ENCODE measurements around the gene FOXO3.
A peak's percentile ranks its signal among the peaks of the same experiment; 100 is the strongest.

The FOXO3 gene

GRCh38 chr6:108594151-108594550, 33.4 kb downstream of the FOXO3 start:
- DNase-seq = no peak
- H3K4me3 ChIP-seq (ENCODE audit: control insufficient read depth in 1 of 7, extremely low read depth in 1 of 7, insufficient read depth in 4 of 7, low read depth in 2 of 7, low read length in 6 of 7) = peak overlapping the region in 1 of 7 experiments; percentile 15
- POLR2A ChIA-PET = no interaction called here
- H3K36me3 ChIP-seq (ENCODE audit: control insufficient read depth in 4 of 4, insufficient read depth in 4 of 4, low read length in 3 of 4) = no peaks in the 10 kb centered on the region
- no peak overlapping the region for H3K27ac ChIP-seq (ENCODE audit: insufficient read depth in 1 of 2, low read depth in 1 of 2, low read length in 2 of 2, poor library complexity in 1 of 2, severe bottlenecking in 2 of 2)
- no peaks in the 10 kb centered on the region for H3K9me3 ChIP-seq (ENCODE audit: control extremely low read depth in 1 of 5, control insufficient read depth in 4 of 5, insufficient read depth in 2 of 5, low read depth in 1 of 5, low read length in 4 of 5)
- 29% methylated on average over 1 of the region's 1 CpG for WGBS (ENCODE audit: insufficient coverage)
- H3K4me1 ChIP-seq (ENCODE audit: control extremely low read depth in 1 of 4, control insufficient read depth in 4 of 4, insufficient read depth in 4 of 4, low read length in 3 of 4) = peaks cover 13 to 70% (median 43%) of the 10 kb centered on the region in 4 experiments
- CTCF ChIA-PET = interaction anchor here (1.4 kb wide), 1 partner anchor 8 kb away, joined by 3 read pairs; no protein-coding TSS in a partner anchor
- no peaks in the 10 kb centered on the region for H3K27me3 ChIP-seq (replicated peaks in 2 of 5; ENCODE audit: control insufficient read depth in 4 of 5, insufficient read depth in 5 of 5, low read length in 4 of 5)

- H3K4me3 ChIP-seq (ENCODE audit: control insufficient read depth in 1 of 7, extremely low read depth in 1 of 7, insufficient read depth in 4 of 7, low read depth in 2 of 7, low read length in 6 of 7) = peak overlapping the region in 1 of 7 experiments; percentile 15
- DNase-seq = no peak
- H3K9me3 ChIP-seq (ENCODE audit: control extremely low read depth in 1 of 5, control insufficient read depth in 4 of 5, insufficient read depth in 2 of 5, low read depth in 1 of 5, low read length in 4 of 5) = no peaks in the 10 kb centered on the region
- 100% methylated on average over 2 of the region's 4 CpGs for WGBS (ENCODE audit: insufficient coverage)
- ChIA-PET POLR2A (no interaction called here), CTCF (no interaction called here)
- H3K27ac ChIP-seq (ENCODE audit: insufficient read depth in 1 of 2, low read depth in 1 of 2, low read length in 2 of 2, poor library complexity in 1 of 2, severe bottlenecking in 2 of 2) = no peak overlapping the region
- no peaks in the 10 kb centered on the region for H3K27me3 ChIP-seq (replicated peaks in 2 of 5; ENCODE audit: control insufficient read depth in 4 of 5, insufficient read depth in 5 of 5, low read length in 4 of 5)
- peaks cover 9 to 65% (median 38%) of the 10 kb centered on the region in 4 experiments for H3K4me1 ChIP-seq (ENCODE audit: control extremely low read depth in 1 of 4, control insufficient read depth in 4 of 4, insufficient read depth in 4 of 4, low read length in 3 of 4)
- H3K36me3 ChIP-seq (ENCODE audit: control insufficient read depth in 4 of 4, insufficient read depth in 4 of 4, low read length in 3 of 4) = no peaks in the 10 kb centered on the region
These were observed 33.9 kb downstream of the FOXO3 start for GRCh38 chr6:108594640-108595039.

DNA sequence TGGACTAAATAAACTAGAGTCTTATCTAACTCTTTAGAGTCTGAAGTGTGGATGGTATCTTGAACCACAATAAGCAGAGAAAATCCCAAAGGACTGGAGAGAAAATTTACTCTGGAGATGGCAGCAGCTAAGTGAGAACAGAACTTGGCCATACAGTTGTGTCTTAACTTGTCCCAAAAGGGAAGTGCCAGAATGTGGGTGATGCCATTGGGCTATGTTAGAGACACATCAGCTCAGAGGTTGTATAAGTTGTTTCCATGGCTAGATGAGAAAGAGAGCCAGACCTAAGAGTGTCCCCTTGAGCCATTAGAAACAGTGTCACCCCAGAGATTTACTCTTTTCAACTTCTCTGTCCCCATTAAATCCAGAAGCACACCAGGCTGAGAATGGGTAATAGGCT, 36.2 kb downstream of the FOXO3 start:
- ChIA-PET CTCF (interaction anchor here (1.0 to 1.4 kb wide), 4 partner anchors 10 to 239 kb away, joined by 3 read pairs; no protein-coding TSS in a partner anchor), POLR2A (interaction anchor here (0.6 kb wide), 1 partner anchor 394 kb away, joined by 3 read pairs; no protein-coding TSS in a partner anchor)
- Histone ChIP-seq H3K9me3 (ENCODE audit: control extremely low read depth in 1 of 5, control insufficient read depth in 4 of 5, insufficient read depth in 2 of 5, low read depth in 1 of 5, low read length in 4 of 5) (no peaks in the 10 kb centered on the region), H3K4me1 (ENCODE audit: control extremely low read depth in 1 of 4, control insufficient read depth in 4 of 4, insufficient read depth in 4 of 4, low read length in 3 of 4) (peaks cover 7 to 54% (median 34%) of the 10 kb centered on the region in 4 experiments), H3K36me3 (ENCODE audit: control insufficient read depth in 4 of 4, insufficient read depth in 4 of 4, low read length in 3 of 4) (no peaks in the 10 kb centered on the region), H3K27ac (ENCODE audit: insufficient read depth in 1 of 2, low read depth in 1 of 2, low read length in 2 of 2, poor library complexity in 1 of 2, severe bottlenecking in 2 of 2) (no peak overlapping the region), H3K4me3 (ENCODE audit: control insufficient read depth in 1 of 7, extremely low read depth in 1 of 7, insufficient read depth in 4 of 7, low read depth in 2 of 7, low read length in 6 of 7) (no peak overlapping the region), H3K27me3 (replicated peaks in 2 of 5; ENCODE audit: control insufficient read depth in 4 of 5, insufficient read depth in 5 of 5, low read length in 4 of 5) (no peaks in the 10 kb centered on the region)
- peak in 1 of 3 donors; percentile 37 for DNase-seq

- POLR2A ChIA-PET = no interaction called here
- DNase-seq = no peak
- CTCF ChIA-PET = interaction anchor here (0.7 to 1.4 kb wide), 6 partner anchors 9 to 238 kb away, joined by 3 read pairs; no protein-coding TSS in a partner anchor
- no peaks in the 10 kb centered on the region for H3K9me3 ChIP-seq (ENCODE audit: control extremely low read depth in 1 of 5, control insufficient read depth in 4 of 5, insufficient read depth in 2 of 5, low read depth in 1 of 5, low read length in 4 of 5)
- no peak overlapping the region for H3K27ac ChIP-seq (ENCODE audit: insufficient read depth in 1 of 2, low read depth in 1 of 2, low read length in 2 of 2, poor library complexity in 1 of 2, severe bottlenecking in 2 of 2)
- H3K27me3 ChIP-seq (replicated peaks in 2 of 5; ENCODE audit: control insufficient read depth in 4 of 5, insufficient read depth in 5 of 5, low read length in 4 of 5) = no peaks in the 10 kb centered on the region
- peaks cover 7 to 47% (median 28%) of the 10 kb centered on the region in 4 experiments for H3K4me1 ChIP-seq (ENCODE audit: control extremely low read depth in 1 of 4, control insufficient read depth in 4 of 4, insufficient read depth in 4 of 4, low read length in 3 of 4)
- H3K4me3 ChIP-seq (ENCODE audit: control insufficient read depth in 1 of 7, extremely low read depth in 1 of 7, insufficient read depth in 4 of 7, low read depth in 2 of 7, low read length in 6 of 7) = no peak overlapping the region
- H3K36me3 ChIP-seq (ENCODE audit: control insufficient read depth in 4 of 4, insufficient read depth in 4 of 4, low read length in 3 of 4) = no peaks in the 10 kb centered on the region
- WGBS (ENCODE audit: insufficient coverage) = 80% methylated on average over 1 of the region's 5 CpGs
These were observed 37.0 kb downstream of the FOXO3 start for GRCh38 chr6:108597572-108598304.

- ChIA-PET CTCF (interaction anchor here (1.0 to 1.4 kb wide), 5 partner anchors 26 to 237 kb away, joined by 3 read pairs; no protein-coding TSS in a partner anchor), POLR2A (no interaction called here)
- Histone ChIP-seq H3K9me3 (ENCODE audit: control extremely low read depth in 1 of 5, control insufficient read depth in 4 of 5, insufficient read depth in 2 of 5, low read depth in 1 of 5, low read length in 4 of 5) (no peaks in the 10 kb centered on the region), H3K4me3 (ENCODE audit: control insufficient read depth in 1 of 7, extremely low read depth in 1 of 7, insufficient read depth in 4 of 7, low read depth in 2 of 7, low read length in 6 of 7) (no peak overlapping the region), H3K36me3 (ENCODE audit: control insufficient read depth in 4 of 4, insufficient read depth in 4 of 4, low read length in 3 of 4) (no peaks in the 10 kb centered on the region), H3K27ac (ENCODE audit: insufficient read depth in 1 of 2, low read depth in 1 of 2, low read length in 2 of 2, poor library complexity in 1 of 2, severe bottlenecking in 2 of 2) (no peak overlapping the region), H3K4me1 (ENCODE audit: control extremely low read depth in 1 of 4, control insufficient read depth in 4 of 4, insufficient read depth in 4 of 4, low read length in 3 of 4) (peaks cover 7 to 41% (median 22%) of the 10 kb centered on the region in 4 experiments), H3K27me3 (replicated peaks in 2 of 5; ENCODE audit: control insufficient read depth in 4 of 5, insufficient read depth in 5 of 5, low read length in 4 of 5) (no peaks in the 10 kb centered on the region)
- peak; percentile 48 to 86 (median 82) for DNase-seq
- 43% methylated on average over 1 of the region's 2 CpGs for WGBS (ENCODE audit: insufficient coverage)
These were observed 37.7 kb downstream of the FOXO3 start for GRCh38 chr6:108598305-108598863.

DNA sequence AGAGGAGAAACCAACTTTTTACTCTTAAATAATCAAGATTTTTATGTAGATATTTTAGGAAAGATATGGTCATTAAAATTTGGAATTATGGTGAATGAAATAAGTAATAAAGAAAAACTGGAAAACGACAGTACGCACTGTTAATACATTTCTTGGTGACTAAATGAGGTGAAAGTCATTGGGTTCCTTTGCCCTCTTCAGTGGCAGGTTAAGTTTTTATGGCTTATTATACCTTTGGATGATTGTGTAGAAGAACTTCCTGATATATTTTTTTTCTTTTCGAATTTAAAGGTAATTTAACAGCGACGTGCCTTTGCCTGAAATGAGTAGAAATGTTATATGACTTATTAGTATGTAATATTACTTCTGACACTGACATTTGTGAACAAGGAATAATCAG, 43.4 kb downstream of the FOXO3 start:
- H3K4me3 ChIP-seq (ENCODE audit: control insufficient read depth in 1 of 7, extremely low read depth in 1 of 7, insufficient read depth in 4 of 7, low read depth in 2 of 7, low read length in 6 of 7) = no peak overlapping the region
- H3K36me3 ChIP-seq (ENCODE audit: control insufficient read depth in 4 of 4, insufficient read depth in 4 of 4, low read length in 3 of 4) = no peaks in the 10 kb centered on the region
- H3K4me1 ChIP-seq (ENCODE audit: control extremely low read depth in 1 of 4, control insufficient read depth in 4 of 4, insufficient read depth in 4 of 4, low read length in 3 of 4) = peaks cover 0 to 13% (median 4%) of the 10 kb centered on the region in 4 experiments
- H3K9me3 ChIP-seq (ENCODE audit: control extremely low read depth in 1 of 5, control insufficient read depth in 4 of 5, insufficient read depth in 2 of 5, low read depth in 1 of 5, low read length in 4 of 5) = no peaks in the 10 kb centered on the region
- no peaks in the 10 kb centered on the region for H3K27me3 ChIP-seq (replicated peaks in 2 of 5; ENCODE audit: control insufficient read depth in 4 of 5, insufficient read depth in 5 of 5, low read length in 4 of 5)
- H3K27ac ChIP-seq (ENCODE audit: insufficient read depth in 1 of 2, low read depth in 1 of 2, low read length in 2 of 2, poor library complexity in 1 of 2, severe bottlenecking in 2 of 2) = no peak overlapping the region
- no peak for DNase-seq
- 100% methylated on average over 2 of the region's 5 CpGs for WGBS (ENCODE audit: insufficient coverage)
- CTCF ChIA-PET = interaction anchor here (1.0 to 1.1 kb wide), 3 partner anchors 11 to 28 kb away, joined by 3 to 4 read pairs (median 3); no protein-coding TSS in a partner anchor
- POLR2A ChIA-PET = no interaction called here

GRCh38 chr6:108606250-108606690, 45.6 kb downstream of the FOXO3 start:
- H3K27ac ChIP-seq (ENCODE audit: insufficient read depth in 1 of 2, low read depth in 1 of 2, low read length in 2 of 2, poor library complexity in 1 of 2, severe bottlenecking in 2 of 2) = no peak overlapping the region
- peak in 1 of 3 donors; percentile 26 for DNase-seq
- CTCF ChIA-PET = interaction anchor here (1.0 to 1.7 kb wide), 2 partner anchors 9 to 30 kb away, joined by 3 to 4 read pairs; no protein-coding TSS in a partner anchor

More at GRCh38 chr6:108606250-108606690, 45.6 kb downstream of the FOXO3 start:
- H3K4me1 ChIP-seq (ENCODE audit: control extremely low read depth in 1 of 4, control insufficient read depth in 4 of 4, insufficient read depth in 4 of 4, low read length in 3 of 4) = peaks cover 0 to 15% (median 4%) of the 10 kb centered on the region in 4 experiments
- H3K27me3 ChIP-seq (replicated peaks in 2 of 5; ENCODE audit: control insufficient read depth in 4 of 5, insufficient read depth in 5 of 5, low read length in 4 of 5) = no peaks in the 10 kb centered on the region
- no peak overlapping the region for H3K4me3 ChIP-seq (ENCODE audit: control insufficient read depth in 1 of 7, extremely low read depth in 1 of 7, insufficient read depth in 4 of 7, low read depth in 2 of 7, low read length in 6 of 7)
- 50% methylated on average over 2 of the region's 3 CpGs for WGBS (ENCODE audit: insufficient coverage)
- H3K36me3 ChIP-seq (ENCODE audit: control insufficient read depth in 4 of 4, insufficient read depth in 4 of 4, low read length in 3 of 4) = no peaks in the 10 kb centered on the region
- no peaks in the 10 kb centered on the region for H3K9me3 ChIP-seq (ENCODE audit: control extremely low read depth in 1 of 5, control insufficient read depth in 4 of 5, insufficient read depth in 2 of 5, low read depth in 1 of 5, low read length in 4 of 5)
- POLR2A ChIA-PET = no interaction called here
